Measurements from ENCODE around the gene LACC1.

Gene LACC1

GRCh38 chr13:43881580-43881979 lies 1.9 kb downstream of the LACC1 start:
- ATAC-seq = no peak
- TF ChIP-seq ZC3H10 (CRISPR knock-in tag; IDR thresholded peaks at IDR 0.05) (no peak), POU6F1 (CRISPR knock-in tag; IDR thresholded peaks at IDR 0.05; ENCODE audit: borderline replicate concordance, low read depth) (no peak), OSR1 (CRISPR knock-in tag; IDR thresholded peaks at IDR 0.05) (no peak)

GRCh38 chr13:43883631-43884030 lies 3.9 kb downstream of the LACC1 start:
- TF ChIP-seq ISL1 (CRISPR knock-in tag; IDR thresholded peaks at IDR 0.05) = no peak
- no peak for TF ChIP-seq ZNF70 (CRISPR knock-in tag; IDR thresholded peaks at IDR 0.05)
- no peak for TF ChIP-seq SNAI2 (CRISPR knock-in tag; IDR thresholded peaks at IDR 0.05)
- no peak for TF ChIP-seq CSDC2 (CRISPR knock-in tag; IDR thresholded peaks at IDR 0.05)
- no peak for TF ChIP-seq TSHZ2 (CRISPR knock-in tag; IDR thresholded peaks at IDR 0.05)
- no peak for ATAC-seq

GRCh38 chr13:43884222-43884621 lies 4.5 kb downstream of the LACC1 start:
- no peak for TF ChIP-seq POU6F1 (CRISPR knock-in tag; IDR thresholded peaks at IDR 0.05; ENCODE audit: borderline replicate concordance, low read depth)
- TF ChIP-seq CREB5 (CRISPR knock-in tag; IDR thresholded peaks at IDR 0.05; ENCODE audit: low read depth) = no peak
- TF ChIP-seq ZFP30 (CRISPR knock-in tag; IDR thresholded peaks at IDR 0.05) = no peak
- no peak for TF ChIP-seq ZNF70 (CRISPR knock-in tag; IDR thresholded peaks at IDR 0.05)
- TF ChIP-seq SNAI2 (CRISPR knock-in tag; IDR thresholded peaks at IDR 0.05) = no peak
- ATAC-seq = no peak

GRCh38 chr13:43894438-43894837 lies 14.7 kb downstream of the LACC1 start:
- TF ChIP-seq ZC3H10 (CRISPR knock-in tag; IDR thresholded peaks at IDR 0.05) (no peak), ZNF70 (CRISPR knock-in tag; IDR thresholded peaks at IDR 0.05) (no peak), CREB5 (CRISPR knock-in tag; IDR thresholded peaks at IDR 0.05; ENCODE audit: low read depth) (no peak), OSR1 (CRISPR knock-in tag; IDR thresholded peaks at IDR 0.05) (no peak), RARB (CRISPR knock-in tag; IDR thresholded peaks at IDR 0.05) (no peak), BACH2 (CRISPR knock-in tag; IDR thresholded peaks at IDR 0.05; ENCODE audit: borderline replicate concordance) (no peak), ZNF565 (CRISPR knock-in tag; conservative IDR thresholded peaks at IDR 0.05; ENCODE audit: low read depth) (no peak), ZFP30 (CRISPR knock-in tag; IDR thresholded peaks at IDR 0.05) (no peak)
- no peak for ATAC-seq

- no peak for ATAC-seq
- no peak for TF ChIP-seq PPARA (CRISPR knock-in tag; IDR thresholded peaks at IDR 0.05; ENCODE audit: borderline replicate concordance)
- no peak for TF ChIP-seq ESRRG (CRISPR knock-in tag; IDR thresholded peaks at IDR 0.05)
- no peak for TF ChIP-seq ZFP3 (CRISPR knock-in tag; IDR thresholded peaks at IDR 0.05)
- no peak for TF ChIP-seq ZNF8 (CRISPR knock-in tag; IDR thresholded peaks at IDR 0.05)
- TF ChIP-seq CREB5 (CRISPR knock-in tag; IDR thresholded peaks at IDR 0.05; ENCODE audit: low read depth) = no peak
- no peak for TF ChIP-seq SNAI2 (CRISPR knock-in tag; IDR thresholded peaks at IDR 0.05)
- no peak for TF ChIP-seq ZNF70 (CRISPR knock-in tag; IDR thresholded peaks at IDR 0.05)
- TF ChIP-seq ZC3H10 (CRISPR knock-in tag; IDR thresholded peaks at IDR 0.05) = no peak
- TF ChIP-seq ISL1 (CRISPR knock-in tag; IDR thresholded peaks at IDR 0.05) = no peak
- TF ChIP-seq CSRNP3 (CRISPR knock-in tag; IDR thresholded peaks at IDR 0.05) = no peak
- no peak for TF ChIP-seq ARNTL (CRISPR knock-in tag; IDR thresholded peaks at IDR 0.05; ENCODE audit: borderline replicate concordance, low read depth)
- no peak for TF ChIP-seq ZFP30 (CRISPR knock-in tag; IDR thresholded peaks at IDR 0.05)
- TF ChIP-seq TSHZ2 (CRISPR knock-in tag; IDR thresholded peaks at IDR 0.05) = no peak
Measured at GRCh38 chr13:43895940-43896339, 16.2 kb downstream of the LACC1 start.
